Neural progenitor cell (in vitro differentiated cells): Measurements from ENCODE around the gene SLCO4A1.

Source experiments
- EZH2 ChIP-seq: fragments of 200-600 bp; sonication (generic); IDR thresholded peaks from 2 replicates; pipeline ENCODE4 v1.6.1; 2017; ENCODE audit warnings: antibody characterized with exemption, mild to moderate bottlenecking, moderate library complexity
- EZH2phosphoT487 ChIP-seq: fragments of 200-600 bp; sonication (generic); IDR thresholded peaks from 2 replicates; pipeline ENCODE4 v1.6.1; 2017; ENCODE audit warnings: antibody characterized with exemption
- TF ChIP-seq, protein P1 (sequence below): fragments of 200-600 bp; sonication (generic); IDR thresholded peaks from 2 replicates; pipeline ENCODE4 v1.5.1; 2017; ENCODE audit warnings: antibody characterized with exemption, mild to moderate bottlenecking

DNA sequence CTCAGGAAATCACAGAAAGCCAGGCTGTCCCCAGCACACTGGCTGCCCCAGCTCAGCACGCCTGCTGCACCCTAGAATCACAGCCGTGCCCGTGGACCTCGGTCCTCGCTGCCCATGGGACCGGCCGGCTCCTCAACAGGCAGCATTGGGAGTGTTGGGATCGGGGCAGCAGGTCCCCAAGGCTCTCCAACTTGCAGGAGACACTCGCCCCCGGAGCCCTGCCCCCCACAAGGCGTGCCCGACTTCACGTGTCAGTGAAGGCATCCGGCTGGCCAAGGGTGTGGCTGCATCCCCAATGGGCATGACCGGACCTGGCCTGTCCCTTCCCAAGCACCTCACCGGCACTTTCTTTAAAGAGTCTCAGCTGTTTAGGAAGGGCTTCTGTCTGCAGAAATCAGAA, 63.3 kb downstream of the SLCO4A1 start:
- TF ChIP-seq, protein P1, sequence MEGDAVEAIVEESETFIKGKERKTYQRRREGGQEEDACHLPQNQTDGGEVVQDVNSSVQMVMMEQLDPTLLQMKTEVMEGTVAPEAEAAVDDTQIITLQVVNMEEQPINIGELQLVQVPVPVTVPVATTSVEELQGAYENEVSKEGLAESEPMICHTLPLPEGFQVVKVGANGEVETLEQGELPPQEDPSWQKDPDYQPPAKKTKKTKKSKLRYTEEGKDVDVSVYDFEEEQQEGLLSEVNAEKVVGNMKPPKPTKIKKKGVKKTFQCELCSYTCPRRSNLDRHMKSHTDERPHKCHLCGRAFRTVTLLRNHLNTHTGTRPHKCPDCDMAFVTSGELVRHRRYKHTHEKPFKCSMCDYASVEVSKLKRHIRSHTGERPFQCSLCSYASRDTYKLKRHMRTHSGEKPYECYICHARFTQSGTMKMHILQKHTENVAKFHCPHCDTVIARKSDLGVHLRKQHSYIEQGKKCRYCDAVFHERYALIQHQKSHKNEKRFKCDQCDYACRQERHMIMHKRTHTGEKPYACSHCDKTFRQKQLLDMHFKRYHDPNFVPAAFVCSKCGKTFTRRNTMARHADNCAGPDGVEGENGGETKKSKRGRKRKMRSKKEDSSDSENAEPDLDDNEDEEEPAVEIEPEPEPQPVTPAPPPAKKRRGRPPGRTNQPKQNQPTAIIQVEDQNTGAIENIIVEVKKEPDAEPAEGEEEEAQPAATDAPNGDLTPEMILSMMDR, result no peak
- TF ChIP-seq EZH2 (no peak), EZH2phosphoT487 (no peak)
